GM19351 (cell line): ENCODE results near the gene NFKBIE.

Source experiments
- ATAC-seq: cut with Tn5 transposase; IDR thresholded peaks from one replicate; pipeline ENCODE4 v1.9.1; 2021; ENCODE audit warnings: mild to moderate bottlenecking, moderate library complexity; ENCODE audit not compliant: unreplicated experiment

Gene NFKBIE

DNA sequence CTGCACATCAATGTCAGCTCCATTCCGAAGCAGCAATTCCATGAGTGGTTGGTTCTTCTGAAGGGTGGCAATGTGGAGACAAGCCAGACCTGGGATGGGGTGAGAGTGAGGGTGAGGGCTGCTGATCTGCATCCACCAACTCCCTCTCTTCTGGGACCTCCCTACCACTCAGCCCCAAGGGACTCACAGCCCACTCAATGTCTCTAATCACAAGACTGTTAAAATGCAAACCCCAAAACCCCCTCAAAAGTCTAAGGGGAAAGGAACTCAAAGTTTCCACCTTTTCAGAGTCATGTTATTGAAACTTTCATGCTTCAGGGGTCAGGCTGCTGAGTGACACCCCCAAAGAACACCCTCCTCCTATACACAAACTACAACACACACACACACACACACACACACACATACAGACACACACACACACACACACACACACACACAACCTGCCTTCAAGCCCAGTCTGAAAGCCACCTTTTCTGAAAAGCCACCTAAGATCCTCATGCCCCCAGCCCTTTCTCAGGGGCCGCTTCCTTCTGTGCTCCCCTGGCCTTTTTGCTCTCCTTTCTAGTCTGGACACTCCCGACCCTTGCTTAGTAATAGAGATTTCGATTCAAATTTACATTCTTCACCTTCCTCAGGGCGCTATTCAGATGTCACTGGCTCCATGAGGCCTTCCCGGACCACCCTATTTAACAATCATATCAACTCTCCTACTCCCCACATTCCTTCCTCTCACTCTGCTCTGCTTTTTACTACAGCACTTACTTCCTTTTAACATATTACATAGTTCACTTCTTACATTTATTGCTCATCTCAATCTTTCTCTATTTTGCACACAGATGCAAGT lies 4.7 kb downstream of the NFKBIE start:
- no peak for ATAC-seq

DNA sequence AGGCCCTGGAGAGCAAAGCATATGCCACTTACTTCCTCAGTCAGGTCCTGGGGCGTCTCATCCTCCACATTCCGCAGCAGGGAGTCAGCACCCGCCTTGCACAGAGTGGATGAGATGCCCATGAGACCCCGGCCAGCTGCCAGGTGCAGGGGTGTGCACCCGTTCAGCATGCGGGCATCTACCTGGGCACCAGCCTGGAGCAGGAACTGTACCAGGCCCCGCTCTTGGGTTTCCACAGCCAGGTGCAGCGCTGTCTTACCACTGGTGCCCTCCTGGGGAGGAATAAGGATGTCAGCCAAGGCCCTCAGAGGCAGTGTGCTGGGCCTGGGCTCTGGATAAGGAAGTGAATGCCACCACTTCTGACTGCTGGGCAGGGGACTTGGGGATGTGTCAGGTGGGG lies 5.3 kb downstream of the NFKBIE start:
- no peak for ATAC-seq

GRCh38 chr6:44258921-44259320 lies 6.4 kb downstream of the NFKBIE start:
- ATAC-seq, result no peak

DNA sequence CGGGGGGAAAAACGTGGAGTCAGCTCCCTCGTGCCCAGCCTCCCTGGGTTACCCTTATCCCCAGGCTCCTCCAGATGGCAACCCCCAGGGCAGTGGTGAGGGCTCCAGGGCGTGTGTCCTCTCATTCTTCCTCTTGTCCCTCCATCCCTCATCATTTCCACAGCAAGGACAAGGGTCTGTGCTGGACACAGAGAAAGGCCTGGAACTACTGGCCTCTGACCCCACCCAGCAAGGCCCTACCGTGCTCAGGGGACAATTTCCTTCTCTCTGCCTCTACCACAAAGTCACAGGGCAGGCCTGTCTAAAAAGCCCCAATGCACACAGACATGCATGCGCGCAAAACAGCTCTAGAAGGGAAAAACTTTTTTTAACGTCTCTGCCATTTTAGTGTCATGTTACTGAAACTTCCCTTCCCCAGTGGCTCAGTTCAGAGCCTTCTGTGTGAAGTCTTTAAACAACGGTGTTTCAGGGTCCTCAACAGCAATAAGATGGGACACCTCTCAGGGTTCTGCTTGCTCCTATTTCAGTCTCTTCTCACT lies 7.0 kb downstream of the NFKBIE start:
- no peak for ATAC-seq

GRCh38 chr6:44257753-44258324 lies 7.5 kb downstream of the NFKBIE start:
- ATAC-seq, result peak; percentile 25

DNA sequence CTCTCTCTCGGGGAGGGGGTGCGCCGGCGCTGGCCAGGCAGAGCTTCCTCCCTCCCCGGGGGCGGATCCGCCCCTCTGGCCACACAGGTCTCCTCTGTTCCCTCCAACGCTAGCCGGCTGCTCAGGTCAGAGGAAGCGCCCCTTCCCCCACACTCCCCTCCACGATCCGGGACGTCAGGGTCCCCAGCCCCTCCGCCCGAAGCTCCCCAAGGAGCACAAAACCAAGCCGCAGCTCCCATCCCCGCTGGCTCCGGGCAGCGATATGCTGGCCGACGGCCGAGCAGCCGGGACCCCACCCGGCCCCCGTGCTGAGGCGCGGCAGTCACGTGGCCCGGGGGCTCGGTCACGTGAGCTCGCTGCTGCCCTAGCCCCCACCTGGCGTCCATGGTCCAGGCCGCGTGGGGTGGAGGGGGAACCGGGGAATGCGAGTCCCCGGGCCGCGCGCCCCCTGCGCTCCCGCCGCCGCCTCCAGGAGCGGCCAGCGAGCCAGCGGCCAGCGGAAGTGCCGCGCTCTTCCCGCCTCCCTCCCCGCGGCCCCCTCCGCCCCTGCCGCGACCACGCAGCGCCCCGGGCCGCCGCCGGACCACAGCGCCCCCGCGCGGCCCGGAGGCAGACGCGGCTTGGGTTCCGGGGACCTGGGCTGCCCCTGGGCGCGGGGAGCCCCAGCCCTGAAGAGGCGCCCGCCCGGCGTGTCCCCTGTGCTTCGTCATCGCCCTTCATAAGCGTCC lies 8.2 kb downstream of the NFKBIE start, which contains the start of gene SLC35B2:
TSS of gene SLC35B2 (minus strand) at position 504 of the 728 bp plus-strand sequence. CDS start at position 386, 118 bp downstream.
- ATAC-seq, result peak; percentile 53

DNA sequence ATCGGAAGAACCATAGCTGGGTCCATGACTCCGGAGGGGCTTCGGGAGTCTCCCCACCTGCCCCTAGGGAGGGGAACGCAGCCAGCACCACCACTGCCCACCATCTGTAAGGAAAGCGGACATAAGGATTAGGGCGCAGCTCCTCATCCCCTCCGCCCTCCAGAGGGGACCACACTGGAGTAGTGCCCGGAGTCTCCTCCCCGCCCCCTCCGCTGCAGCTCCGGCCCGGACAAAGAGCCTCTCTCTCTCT lies 8.7 kb downstream of the NFKBIE start:
- ATAC-seq, result no peak

DNA sequence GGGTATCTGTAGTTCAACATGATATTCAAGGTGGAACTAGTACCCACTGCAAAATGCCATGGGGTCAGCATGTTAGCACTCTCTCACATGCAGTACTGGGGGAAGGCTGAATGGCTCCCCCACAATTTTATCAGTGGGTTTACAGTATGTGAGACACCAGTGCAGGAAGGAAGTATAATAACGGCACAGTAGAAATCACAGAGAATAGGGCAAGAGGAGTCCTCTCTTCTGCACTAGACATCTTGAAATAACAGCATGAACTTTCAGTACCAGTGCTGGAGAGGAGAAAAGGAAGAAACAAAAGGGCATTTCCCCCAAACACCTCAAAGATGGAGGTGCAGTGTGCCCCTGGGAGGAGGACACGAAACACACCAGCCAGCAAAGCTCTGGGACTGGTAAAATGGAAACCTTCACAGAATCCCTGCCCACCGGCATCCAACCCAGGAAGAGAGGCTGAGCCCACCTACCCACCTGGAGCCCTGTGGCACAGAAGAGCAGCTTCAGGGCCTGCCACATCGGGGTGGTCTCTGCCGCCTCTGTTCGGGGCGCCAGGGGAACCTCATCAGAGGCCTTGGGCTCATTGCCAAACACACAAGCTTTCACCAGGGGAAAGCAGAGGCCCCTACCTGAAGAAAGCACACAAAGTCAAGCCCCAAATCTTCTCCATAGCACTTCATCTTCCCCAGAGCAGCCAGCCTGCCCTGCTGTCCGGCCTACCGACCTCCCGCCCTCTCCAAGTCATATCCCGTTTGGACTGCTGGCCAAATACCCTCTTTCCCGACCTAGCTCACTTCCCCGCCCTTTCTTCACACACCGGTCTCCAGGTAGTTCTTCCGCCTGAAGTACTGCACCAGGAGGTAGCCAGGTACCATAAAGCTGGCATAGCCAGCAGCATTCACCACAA lies 9.2 kb downstream of the NFKBIE start:
- no peak for ATAC-seq

DNA sequence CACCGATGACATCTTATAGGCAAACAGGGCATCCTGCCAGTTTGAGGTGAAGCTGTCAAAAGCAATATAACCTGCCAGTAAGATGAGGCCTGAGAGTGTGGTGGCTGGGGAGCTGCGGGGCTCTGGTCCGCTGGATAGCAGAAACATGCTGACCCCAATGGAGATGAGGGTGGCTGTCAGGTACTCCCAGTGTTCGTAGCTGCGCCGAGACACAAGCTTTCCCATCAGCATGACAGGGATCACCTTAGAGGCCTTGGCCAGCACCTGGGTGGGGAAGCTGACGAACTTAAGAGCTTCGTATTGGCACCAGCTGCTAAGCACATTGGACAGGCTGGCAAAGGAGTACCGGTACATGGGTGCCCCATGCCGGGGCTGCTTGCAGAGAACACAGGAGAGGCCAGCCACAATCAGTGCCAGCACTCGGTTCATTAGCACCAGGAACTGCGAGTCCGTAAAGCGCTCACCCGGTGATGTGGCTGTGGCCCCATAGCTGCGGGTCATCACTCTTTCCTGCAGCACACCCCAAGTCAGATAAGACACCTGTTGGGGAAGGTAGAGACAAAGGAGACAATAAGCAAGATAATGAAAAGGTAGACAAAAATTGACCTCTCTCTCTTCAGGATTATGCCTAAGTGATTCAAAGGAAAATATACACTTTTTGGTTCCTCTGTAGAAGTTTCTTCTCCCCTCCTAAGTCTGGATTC lies 10.1 kb downstream of the NFKBIE start:
- no peak for ATAC-seq

GRCh38 chr6:44254191-44255104 lies 10.9 kb downstream of the NFKBIE start:
- no peak for ATAC-seq

- ATAC-seq, result no peak
Observed at GRCh38 chr6:44253307-44254101, 11.8 kb downstream of the NFKBIE start.

- ATAC-seq, result no peak
Observed at GRCh38 chr6:44251576-44252524, 13.5 kb downstream of the NFKBIE start.

DNA sequence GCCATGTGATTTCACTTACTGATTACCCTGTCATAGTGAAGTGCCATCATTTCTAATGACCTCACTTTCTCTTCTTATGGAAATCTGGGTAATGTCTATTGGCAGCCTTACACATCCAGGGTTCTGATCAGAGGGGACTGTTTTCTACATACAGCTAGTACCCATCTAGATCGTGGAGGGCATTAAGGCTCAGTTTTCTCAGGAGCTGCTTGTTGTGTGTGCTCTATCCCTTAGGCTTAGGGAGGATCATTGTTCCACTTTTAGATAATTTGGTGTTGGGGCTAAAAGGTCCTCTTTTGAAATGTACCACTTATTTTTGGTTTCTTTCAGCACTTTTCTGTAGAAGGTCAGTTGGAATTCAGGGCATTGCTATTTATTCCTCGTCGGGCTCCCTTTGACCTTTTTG lies 14.6 kb downstream of the NFKBIE start:
- no peak for ATAC-seq

DNA sequence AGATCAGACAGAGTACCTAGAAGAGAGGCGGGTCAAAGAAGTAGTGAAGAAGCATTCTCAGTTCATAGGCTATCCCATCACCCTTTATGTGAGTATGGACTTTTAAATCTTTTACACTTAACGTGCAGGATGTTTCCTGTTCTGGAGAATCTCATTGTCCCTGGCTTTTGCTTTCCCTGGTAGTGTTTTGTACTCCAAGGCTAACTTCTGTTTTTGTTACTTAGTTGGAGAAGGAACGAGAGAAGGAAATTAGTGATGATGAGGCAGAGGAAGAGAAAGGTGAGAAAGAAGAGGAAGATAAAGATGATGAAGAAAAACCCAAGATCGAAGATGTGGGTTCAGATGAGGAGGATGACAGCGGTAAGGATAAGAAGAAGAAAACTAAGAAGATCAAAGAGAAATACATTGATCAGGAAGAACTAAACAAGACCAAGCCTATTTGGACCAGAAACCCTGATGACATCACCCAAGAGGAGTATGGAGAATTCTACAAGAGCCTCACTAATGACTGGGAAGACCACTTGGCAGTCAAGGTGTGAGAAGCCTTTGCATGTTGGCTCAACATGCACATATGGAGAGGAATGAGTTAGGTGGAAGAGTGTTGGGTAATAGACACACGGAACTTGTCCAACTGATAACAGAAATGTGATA lies 15.2 kb downstream of the NFKBIE start:
- ATAC-seq, result no peak

DNA sequence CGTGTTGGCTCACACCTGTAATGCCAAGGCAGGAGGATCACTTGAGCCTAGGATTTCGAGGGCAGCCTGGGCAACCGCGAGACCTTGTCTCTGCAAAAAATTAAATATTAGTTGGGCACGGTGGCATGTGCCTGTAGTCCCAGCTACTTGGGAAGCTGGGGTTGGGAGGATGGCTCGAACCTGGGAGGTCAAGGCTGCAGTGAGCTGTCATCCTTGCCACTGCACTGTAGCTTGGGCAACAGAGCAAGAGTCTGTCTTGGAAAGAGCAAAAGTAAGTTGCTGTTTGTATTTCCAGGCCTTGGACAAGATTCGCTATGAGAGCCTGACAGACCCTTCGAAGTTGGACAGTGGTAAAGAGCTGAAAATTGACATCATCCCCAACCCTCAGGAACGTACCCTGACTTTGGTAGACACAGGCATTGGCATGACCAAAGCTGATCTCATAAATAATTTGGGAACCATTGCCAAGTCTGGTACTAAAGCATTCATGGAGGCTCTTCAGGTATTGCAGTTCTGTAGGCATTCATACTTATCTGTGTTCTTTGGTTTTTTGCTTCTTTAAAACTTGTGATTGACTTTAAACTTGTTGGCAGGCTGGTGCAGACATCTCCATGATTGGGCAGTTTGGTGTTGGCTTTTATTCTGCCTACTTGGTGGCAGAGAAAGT lies 16.1 kb downstream of the NFKBIE start:
- ATAC-seq, result no peak

- no peak for ATAC-seq
Observed at GRCh38 chr6:44248579-44248978, 16.8 kb downstream of the NFKBIE start.
